Glutamatergic neuron (in vitro differentiated cells): ENCODE measurements around the gene AFF3. TPM values are rescaled to one million over a fixed set of nuclear protein-coding genes. Genes with fewer than 3 reads are reported as not detected.

Experiments used
- DNase-seq: peaks from one replicate; pipeline ENCODE4 v3.0.0; 2022
- H3K27ac Mint-ChIP-seq: one replicate; pipeline ENCODE4 v1.8.0; 2020; ENCODE audit warnings: mild to moderate bottlenecking, mixed read lengths, inconsistent platforms; ENCODE audit not compliant: unreplicated experiment
- H3K27me3 Mint-ChIP-seq: one replicate; pipeline ENCODE4 v1.8.0; 2020; ENCODE audit warnings: mild to moderate bottlenecking, moderate library complexity, mixed read lengths, inconsistent platforms; ENCODE audit not compliant: unreplicated experiment
- H3K36me3 Mint-ChIP-seq: one replicate; pipeline ENCODE4 v1.8.0; 2020; ENCODE audit warnings: mild to moderate bottlenecking, mixed read lengths, inconsistent platforms; ENCODE audit not compliant: unreplicated experiment
- H3K4me1 Mint-ChIP-seq: one replicate; pipeline ENCODE4 v1.8.0; 2020; ENCODE audit warnings: mild to moderate bottlenecking, low read depth, mixed read lengths, inconsistent platforms; ENCODE audit not compliant: unreplicated experiment
- H3K4me3 Mint-ChIP-seq: one replicate; pipeline ENCODE4 v1.8.0; 2020; ENCODE audit warnings: mild to moderate bottlenecking, mixed read lengths, inconsistent platforms; ENCODE audit not compliant: unreplicated experiment
- H3K9me3 Mint-ChIP-seq: one replicate; pipeline ENCODE4 v1.8.0; 2020; ENCODE audit warnings: mild to moderate bottlenecking, moderate library complexity, mixed read lengths, inconsistent platforms; ENCODE audit not compliant: unreplicated experiment
- CTCF ChIP-seq: fragments of 200-600 bp; sonication (generic); IDR thresholded peaks from one replicate; pipeline ENCODE4 v1.5.0; 2021; ENCODE audit not compliant: partially characterized antibody, unreplicated experiment
- total RNA-seq: library from RNA; stranded (reverse); fragmentation: NEBNext Ultra II Directional; extraction: Animal tissue kit (Norgen Biotek cat#: 25700); gene quantifications from one replicate; pipeline ENCODE4 v1.2.1, GENCODE V29; 2021; ENCODE audit not compliant: unreplicated experiment

The AFF3 gene
- total RNA-seq, 1 donor from 2014 or later: 125 TPM

DNA sequence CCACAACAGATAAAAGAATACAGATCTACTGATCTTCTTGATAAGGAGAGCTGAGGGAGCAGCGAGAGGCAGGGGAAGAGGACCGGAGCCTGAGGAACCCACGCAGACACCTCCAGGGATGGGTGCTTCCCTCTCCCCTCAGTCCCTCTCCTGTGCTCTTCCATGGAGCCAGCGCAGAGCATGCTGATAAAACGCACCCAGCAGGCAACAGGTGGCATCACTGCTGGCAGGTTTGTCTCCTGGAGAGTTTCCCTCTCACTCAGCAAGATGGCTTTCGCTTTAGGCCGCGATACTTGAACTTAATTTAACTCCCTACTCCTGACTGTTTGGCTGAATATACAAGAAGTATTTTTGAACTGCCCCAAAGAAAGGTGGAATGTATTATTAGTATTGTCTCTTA is 489.5 kb downstream of the AFF3 start:
- H3K36me3 Mint-ChIP-seq: peaks cover 4% of the 10 kb centered on the region
- no peak overlapping the region for H3K4me3 Mint-ChIP-seq
- DNase-seq: no peak
- H3K27ac Mint-ChIP-seq: no peak overlapping the region
- peaks cover 2% of the 10 kb centered on the region for H3K27me3 Mint-ChIP-seq
- TF ChIP-seq CTCF: no peak
- peaks cover 5% of the 10 kb centered on the region for H3K9me3 Mint-ChIP-seq
- no peaks in the 10 kb centered on the region for H3K4me1 Mint-ChIP-seq

DNA sequence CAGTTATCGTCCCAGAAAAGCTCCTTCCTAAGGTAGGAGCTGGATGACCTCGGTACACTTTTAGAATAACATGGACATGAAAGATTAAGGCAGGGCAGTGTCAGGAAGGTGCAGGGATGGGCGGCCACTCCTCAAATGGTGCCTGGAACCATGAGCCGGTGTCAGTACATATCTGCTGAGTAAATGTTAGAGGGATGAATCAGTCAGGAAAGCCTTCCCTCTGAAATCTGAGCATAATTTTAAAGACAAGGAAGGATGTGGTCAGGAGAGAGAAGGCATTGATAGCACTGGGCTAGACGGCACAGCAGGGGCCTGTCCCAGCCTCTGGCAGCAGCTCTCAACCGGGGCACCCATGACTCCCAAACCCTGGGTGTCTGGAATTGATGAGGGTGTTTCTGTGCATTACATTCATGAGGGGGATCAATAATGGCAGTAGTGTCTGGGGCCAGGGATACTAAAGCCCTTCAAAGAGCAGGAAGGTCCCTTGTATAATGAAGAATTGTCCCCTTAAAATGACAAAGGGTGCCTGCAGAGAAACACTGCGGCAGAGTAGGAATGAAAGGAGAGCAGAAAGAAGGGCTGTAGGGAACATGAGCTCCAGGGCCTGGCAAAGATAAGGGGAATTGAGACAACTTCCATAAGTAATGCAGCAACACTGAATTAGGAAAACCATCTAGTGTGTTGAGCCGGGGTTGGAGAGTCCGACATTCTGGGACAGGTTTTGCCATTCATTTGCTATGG is 490.3 kb downstream of the AFF3 start:
- peaks cover 5% of the 10 kb centered on the region for H3K27me3 Mint-ChIP-seq
- H3K4me1 Mint-ChIP-seq: no peaks in the 10 kb centered on the region
- H3K36me3 Mint-ChIP-seq: peaks cover 8% of the 10 kb centered on the region
- no peak for TF ChIP-seq CTCF
- H3K27ac Mint-ChIP-seq: no peak overlapping the region
- H3K4me3 Mint-ChIP-seq: no peak overlapping the region
- DNase-seq: no peak
- H3K9me3 Mint-ChIP-seq: peaks cover 5% of the 10 kb centered on the region

- Mint-ChIP-seq H3K36me3 (peaks cover 21% of the 10 kb centered on the region), H3K27me3 (peaks cover 7% of the 10 kb centered on the region), H3K4me1 (peaks cover 7% of the 10 kb centered on the region), H3K9me3 (peaks cover 4% of the 10 kb centered on the region), H3K4me3 (no peak overlapping the region), H3K27ac (no peak overlapping the region)
- no peak for TF ChIP-seq CTCF
- DNase-seq: no peak
These were observed 493.2 kb downstream of the AFF3 start for GRCh38 chr2:99648906-99649789.

GRCh38 chr2:99648178-99648844 is 494.1 kb downstream of the AFF3 start:
- no peak for DNase-seq
- Mint-ChIP-seq H3K4me3 (no peak overlapping the region), H3K27ac (no peak overlapping the region), H3K36me3 (peaks cover 23% of the 10 kb centered on the region), H3K4me1 (peaks cover 9% of the 10 kb centered on the region), H3K27me3 (peaks cover 7% of the 10 kb centered on the region), H3K9me3 (peaks cover 4% of the 10 kb centered on the region)
- no peak for TF ChIP-seq CTCF
